ENCODE results near the gene FOXB1. TPM values are rescaled to one million over a fixed set of nuclear protein-coding genes. Genes with fewer than 3 reads are reported as not detected.

Gene FOXB1
- total RNA-seq, 2 experiments from 2014 or later = 0.50 to 0.52 TPM

GRCh38 chr15:60026555-60026954 lies 22.4 kb downstream of the FOXB1 start:
- ATAC-seq (no peak), DNase-seq (no peak)
- H3K27ac Mint-ChIP-seq = no peak overlapping the region
- no peak overlapping the region for H3K4me3 Mint-ChIP-seq
- H3K36me3 Mint-ChIP-seq (ENCODE audit: low read depth) = peaks cover 4% of the 10 kb centered on the region
- ChIA-PET POLR2A (no interaction called here), CTCF (interaction anchor here (1.5 kb wide), 1 partner anchor 50 kb away, joined by 3 read pairs; no protein-coding TSS in a partner anchor)
- peaks cover 2% of the 10 kb centered on the region for H3K27me3 Mint-ChIP-seq (ENCODE audit: low read depth)
- H3K4me1 Mint-ChIP-seq (ENCODE audit: low read depth) = peaks cover 8% of the 10 kb centered on the region
- no peaks in the 10 kb centered on the region for H3K9me3 Mint-ChIP-seq (ENCODE audit: insufficient read depth)

GRCh38 chr15:60035344-60035743 lies 31.2 kb downstream of the FOXB1 start:
- Mint-ChIP-seq H3K36me3 (ENCODE audit: low read depth) (no peaks in the 10 kb centered on the region), H3K4me1 (ENCODE audit: low read depth) (no peaks in the 10 kb centered on the region), H3K27me3 (ENCODE audit: low read depth) (peaks cover 15% of the 10 kb centered on the region), H3K9me3 (ENCODE audit: insufficient read depth) (no peaks in the 10 kb centered on the region), H3K4me3 (no peak overlapping the region), H3K27ac (no peak overlapping the region)
- no peak for ATAC-seq
- CTCF ChIA-PET = no interaction called here
- no peak for DNase-seq
- POLR2A ChIA-PET = no interaction called here

GRCh38 chr15:60039316-60039715 lies 35.2 kb downstream of the FOXB1 start:
- H3K4me1 Mint-ChIP-seq (ENCODE audit: low read depth) = peaks cover 4% of the 10 kb centered on the region
- POLR2A ChIA-PET = no interaction called here
- no peak for DNase-seq
- no peak for ATAC-seq
- no peaks in the 10 kb centered on the region for H3K36me3 Mint-ChIP-seq (ENCODE audit: low read depth)
- H3K27ac Mint-ChIP-seq = no peak overlapping the region
- CTCF ChIA-PET = no interaction called here
- H3K4me3 Mint-ChIP-seq = no peak overlapping the region
- no peaks in the 10 kb centered on the region for H3K9me3 Mint-ChIP-seq (ENCODE audit: insufficient read depth)
- peaks cover 18% of the 10 kb centered on the region for H3K27me3 Mint-ChIP-seq (ENCODE audit: low read depth)

- ATAC-seq (no peak), DNase-seq (no peak)
- Mint-ChIP-seq H3K36me3 (ENCODE audit: low read depth) (peaks cover 2% of the 10 kb centered on the region), H3K4me3 (no peak overlapping the region), H3K4me1 (ENCODE audit: low read depth) (peaks cover 20% of the 10 kb centered on the region), H3K9me3 (ENCODE audit: insufficient read depth) (peaks cover under 1% of the 10 kb centered on the region), H3K27me3 (ENCODE audit: low read depth) (peaks cover 14% of the 10 kb centered on the region), H3K27ac (no peak overlapping the region)
- ChIA-PET CTCF (interaction anchor here (0.8 to 1.3 kb wide), 5 partner anchors 12 to 84 kb away, joined by 3 to 4 read pairs (median 3); partner anchors contain the start of gene FOXB1), POLR2A (interaction anchor here (0.7 kb wide), 1 partner anchor 78 kb away, joined by 3 read pairs; no protein-coding TSS in a partner anchor)
Measured at GRCh38 chr15:60043744-60044435, 39.8 kb downstream of the FOXB1 start.

GRCh38 chr15:60044636-60045270 lies 40.6 kb downstream of the FOXB1 start:
- peak; percentile 81 for ATAC-seq
- POLR2A ChIA-PET = interaction anchor here (0.6 kb wide), 1 partner anchor 41 kb away, joined by 4 read pairs; the partner anchor contains the start of gene FOXB1
- CTCF ChIA-PET = interaction anchor here (0.8 to 1.3 kb wide), 5 partner anchors 13 to 83 kb away, joined by 3 to 4 read pairs (median 3); partner anchors contain the start of gene FOXB1

GRCh38 chr15:60047701-60048100 lies 43.6 kb downstream of the FOXB1 start:
- peaks cover 11% of the 10 kb centered on the region for H3K27me3 Mint-ChIP-seq (ENCODE audit: low read depth)
- H3K36me3 Mint-ChIP-seq (ENCODE audit: low read depth) = peaks cover 5% of the 10 kb centered on the region
- H3K9me3 Mint-ChIP-seq (ENCODE audit: insufficient read depth) = peaks cover 23% of the 10 kb centered on the region
- no peak overlapping the region for H3K4me3 Mint-ChIP-seq
- H3K4me1 Mint-ChIP-seq (ENCODE audit: low read depth) = peaks cover 20% of the 10 kb centered on the region
- POLR2A ChIA-PET = no interaction called here
- DNase-seq = no peak
- ATAC-seq = no peak
- CTCF ChIA-PET = interaction anchor here (0.9 to 3.1 kb wide), 3 partner anchors 32 to 133 kb away, joined by 3 to 8 read pairs (median 4); no protein-coding TSS in a partner anchor
- no peak overlapping the region for H3K27ac Mint-ChIP-seq

More at GRCh38 chr15:60044636-60045270, 40.6 kb downstream of the FOXB1 start:
- DNase-seq = peak; percentile 71
- peaks cover 9% of the 10 kb centered on the region for H3K9me3 Mint-ChIP-seq (ENCODE audit: insufficient read depth)
- peak overlapping the region; percentile 29 for H3K4me3 Mint-ChIP-seq
- H3K27me3 Mint-ChIP-seq (ENCODE audit: low read depth) = peaks cover 17% of the 10 kb centered on the region
- peaks cover 20% of the 10 kb centered on the region for H3K4me1 Mint-ChIP-seq (ENCODE audit: low read depth)
- peaks cover 4% of the 10 kb centered on the region for H3K36me3 Mint-ChIP-seq (ENCODE audit: low read depth)
- peak overlapping the region; percentile 79 for H3K27ac Mint-ChIP-seq

GRCh38 chr15:60049948-60050347 lies 45.8 kb downstream of the FOXB1 start:
- Mint-ChIP-seq H3K27me3 (ENCODE audit: low read depth) (peaks cover 23% of the 10 kb centered on the region), H3K4me1 (ENCODE audit: low read depth) (peaks cover 10% of the 10 kb centered on the region), H3K36me3 (ENCODE audit: low read depth) (peaks cover 5% of the 10 kb centered on the region), H3K9me3 (ENCODE audit: insufficient read depth) (peaks cover 23% of the 10 kb centered on the region), H3K27ac (no peak overlapping the region), H3K4me3 (no peak overlapping the region)
- ATAC-seq = no peak
- no peak for DNase-seq
- CTCF ChIA-PET = no interaction called here
- POLR2A ChIA-PET = no interaction called here

- Mint-ChIP-seq H3K27me3 (ENCODE audit: low read depth) (peaks cover 34% of the 10 kb centered on the region), H3K4me3 (no peak overlapping the region), H3K27ac (no peak overlapping the region), H3K4me1 (ENCODE audit: low read depth) (no peaks in the 10 kb centered on the region), H3K36me3 (ENCODE audit: low read depth) (peaks cover 3% of the 10 kb centered on the region), H3K9me3 (ENCODE audit: insufficient read depth) (peaks cover 23% of the 10 kb centered on the region)
- DNase-seq (no peak), ATAC-seq (no peak)
- CTCF ChIA-PET = interaction anchor here (1.0 to 1.5 kb wide), 2 partner anchors 276 to 301 kb away, joined by 4 read pairs; no protein-coding TSS in a partner anchor
- POLR2A ChIA-PET = no interaction called here
Measured at GRCh38 chr15:60052796-60053195, 48.7 kb downstream of the FOXB1 start.

GRCh38 chr15:60054472-60054871 lies 50.4 kb downstream of the FOXB1 start:
- no peak overlapping the region for H3K27ac Mint-ChIP-seq

More at GRCh38 chr15:60054472-60054871, 50.4 kb downstream of the FOXB1 start:
- ChIA-PET POLR2A (no interaction called here), CTCF (no interaction called here)
- Mint-ChIP-seq H3K9me3 (ENCODE audit: insufficient read depth) (peaks cover 17% of the 10 kb centered on the region), H3K4me3 (no peak overlapping the region), H3K36me3 (ENCODE audit: low read depth) (peaks cover 3% of the 10 kb centered on the region), H3K27me3 (ENCODE audit: low read depth) (peaks cover 35% of the 10 kb centered on the region), H3K4me1 (ENCODE audit: low read depth) (no peaks in the 10 kb centered on the region)
- DNase-seq (no peak), ATAC-seq (no peak)
